Glutamatergic neuron (in vitro differentiated cells): ENCODE measurements around the gene USP46. TPM values are rescaled to one million over a fixed set of nuclear protein-coding genes. Genes with fewer than 3 reads are reported as not detected.

ENCODE experiments used
- DNase-seq: peaks from one replicate; pipeline ENCODE4 v3.0.0; 2022
- H3K27ac Mint-ChIP-seq: one replicate; pipeline ENCODE4 v1.8.0; 2020; ENCODE audit warnings: mild to moderate bottlenecking, mixed read lengths, inconsistent platforms; ENCODE audit not compliant: unreplicated experiment
- H3K27me3 Mint-ChIP-seq: one replicate; pipeline ENCODE4 v1.8.0; 2020; ENCODE audit warnings: mild to moderate bottlenecking, moderate library complexity, mixed read lengths, inconsistent platforms; ENCODE audit not compliant: unreplicated experiment
- H3K36me3 Mint-ChIP-seq: one replicate; pipeline ENCODE4 v1.8.0; 2020; ENCODE audit warnings: mild to moderate bottlenecking, mixed read lengths, inconsistent platforms; ENCODE audit not compliant: unreplicated experiment
- H3K4me1 Mint-ChIP-seq: one replicate; pipeline ENCODE4 v1.8.0; 2020; ENCODE audit warnings: mild to moderate bottlenecking, low read depth, mixed read lengths, inconsistent platforms; ENCODE audit not compliant: unreplicated experiment
- H3K4me3 Mint-ChIP-seq: one replicate; pipeline ENCODE4 v1.8.0; 2020; ENCODE audit warnings: mild to moderate bottlenecking, mixed read lengths, inconsistent platforms; ENCODE audit not compliant: unreplicated experiment
- H3K9me3 Mint-ChIP-seq: one replicate; pipeline ENCODE4 v1.8.0; 2020; ENCODE audit warnings: mild to moderate bottlenecking, moderate library complexity, mixed read lengths, inconsistent platforms; ENCODE audit not compliant: unreplicated experiment
- CTCF ChIP-seq: fragments of 200-600 bp; sonication (generic); IDR thresholded peaks from one replicate; pipeline ENCODE4 v1.5.0; 2021; ENCODE audit not compliant: partially characterized antibody, unreplicated experiment
- total RNA-seq: library from RNA; stranded (reverse); fragmentation: NEBNext Ultra II Directional; extraction: Animal tissue kit (Norgen Biotek cat#: 25700); gene quantifications from one replicate; pipeline ENCODE4 v1.2.1, GENCODE V29; 2021; ENCODE audit not compliant: unreplicated experiment

The USP46 gene
- total RNA-seq, 1 donor from 2014 or later, result 72.4 TPM

- no peaks in the 10 kb centered on the region for H3K36me3 Mint-ChIP-seq
- H3K4me3 Mint-ChIP-seq, result no peak overlapping the region
- no peaks in the 10 kb centered on the region for H3K4me1 Mint-ChIP-seq
Measured at GRCh38 chr4:52684896-52685295, 25.8 kb upstream of the USP46 start.

GRCh38 chr4:52680381-52680780 is 21.3 kb upstream of the USP46 start:
- H3K27ac Mint-ChIP-seq, result no peak overlapping the region
- peaks cover 13% of the 10 kb centered on the region for H3K4me1 Mint-ChIP-seq
- peaks cover 6% of the 10 kb centered on the region for H3K9me3 Mint-ChIP-seq
- H3K36me3 Mint-ChIP-seq, result no peaks in the 10 kb centered on the region
- H3K27me3 Mint-ChIP-seq, result peaks cover 3% of the 10 kb centered on the region
- no peak for TF ChIP-seq CTCF
- DNase-seq, result no peak
- H3K4me3 Mint-ChIP-seq, result no peak overlapping the region

More at GRCh38 chr4:52684896-52685295, 25.8 kb upstream of the USP46 start:
- TF ChIP-seq CTCF, result no peak
- H3K27me3 Mint-ChIP-seq, result no peaks in the 10 kb centered on the region
- peaks cover 2% of the 10 kb centered on the region for H3K9me3 Mint-ChIP-seq
- no peak overlapping the region for H3K27ac Mint-ChIP-seq
- no peak for DNase-seq

GRCh38 chr4:52676536-52676935 is 17.4 kb upstream of the USP46 start:
- H3K27me3 Mint-ChIP-seq, result peaks cover 3% of the 10 kb centered on the region
- peaks cover 13% of the 10 kb centered on the region for H3K4me1 Mint-ChIP-seq
- H3K9me3 Mint-ChIP-seq, result peaks cover 4% of the 10 kb centered on the region
- no peak for TF ChIP-seq CTCF
- DNase-seq, result peak; percentile 50
- no peaks in the 10 kb centered on the region for H3K36me3 Mint-ChIP-seq
- no peak overlapping the region for H3K4me3 Mint-ChIP-seq
- peak overlapping the region; percentile 10 for H3K27ac Mint-ChIP-seq

- Mint-ChIP-seq H3K27me3 (peaks cover 3% of the 10 kb centered on the region), H3K27ac (no peak overlapping the region), H3K9me3 (peaks cover 4% of the 10 kb centered on the region), H3K4me3 (no peak overlapping the region), H3K4me1 (peaks cover 13% of the 10 kb centered on the region), H3K36me3 (no peaks in the 10 kb centered on the region)
- TF ChIP-seq CTCF, result no peak
- DNase-seq, result no peak
Measured at GRCh38 chr4:52675111-52675510, 16.0 kb upstream of the USP46 start.

GRCh38 chr4:52670739-52671138 is 11.6 kb upstream of the USP46 start:
- Mint-ChIP-seq H3K27me3 (no peaks in the 10 kb centered on the region), H3K4me3 (no peak overlapping the region), H3K36me3 (no peaks in the 10 kb centered on the region), H3K27ac (no peak overlapping the region), H3K9me3 (no peaks in the 10 kb centered on the region), H3K4me1 (peaks cover under 1% of the 10 kb centered on the region)
- no peak for TF ChIP-seq CTCF
- no peak for DNase-seq
